ENCODE results near the gene SERPINA4. TPM values are rescaled to one million over a fixed set of nuclear protein-coding genes. Genes with fewer than 3 reads are reported as not detected.

The SERPINA4 gene
- total RNA-seq, 1 donor from 2014 or later = 186 TPM

- ATAC-seq (no peak), DNase-seq (ENCODE audit: low spot score) (no peak)
These were observed 19.0 kb upstream of the SERPINA4 start for GRCh38 chr14:94542111-94542810.

- DNase-seq (ENCODE audit: low spot score) = no peak
These were observed 18.3 kb upstream of the SERPINA4 start for GRCh38 chr14:94542811-94543440.

GRCh38 chr14:94543449-94544124, 17.7 kb upstream of the SERPINA4 start:
- DNase-seq (ENCODE audit: low spot score) = peak; percentile 38
- ATAC-seq = no peak

More at GRCh38 chr14:94542811-94543440, 18.3 kb upstream of the SERPINA4 start:
- ATAC-seq = no peak

- DNase-seq (ENCODE audit: low spot score) = no peak
- no peak for ATAC-seq
These were observed 16.5 kb upstream of the SERPINA4 start for GRCh38 chr14:94544726-94545125.

GRCh38 chr14:94545131-94545841, 16.0 kb upstream of the SERPINA4 start:
- DNase-seq (ENCODE audit: low spot score) (no peak), ATAC-seq (no peak)

- DNase-seq (ENCODE audit: low spot score) (no peak), ATAC-seq (no peak)
These were observed 14.0 kb upstream of the SERPINA4 start for GRCh38 chr14:94547151-94547680.

- DNase-seq (ENCODE audit: low spot score) (no peak), ATAC-seq (no peak)
These were observed 13.5 kb upstream of the SERPINA4 start for GRCh38 chr14:94547726-94548125.

GRCh38 chr14:94548131-94548998, 12.9 kb upstream of the SERPINA4 start:
- peak; percentile 82 for ATAC-seq

GRCh38 chr14:94548999-94549985, 11.9 kb upstream of the SERPINA4 start:
- peak; percentile 83 for ATAC-seq
- peak; percentile 71 for DNase-seq (ENCODE audit: low spot score)

More at GRCh38 chr14:94548131-94548998, 12.9 kb upstream of the SERPINA4 start:
- no peak for DNase-seq (ENCODE audit: low spot score)

GRCh38 chr14:94550041-94550440, 11.2 kb upstream of the SERPINA4 start:
- ATAC-seq = no peak
- DNase-seq (ENCODE audit: low spot score) = no peak

- no peak for ATAC-seq
- DNase-seq (ENCODE audit: low spot score) = peak; percentile 16
These were observed 5.3 kb upstream of the SERPINA4 start for GRCh38 chr14:94555991-94556390.

GRCh38 chr14:94557327-94557726, 3.9 kb upstream of the SERPINA4 start:
- DNase-seq (ENCODE audit: low spot score) (no peak), ATAC-seq (no peak)

- ATAC-seq (no peak), DNase-seq (ENCODE audit: low spot score) (peak; percentile 38)
These were observed 2.4 kb upstream of the SERPINA4 start for GRCh38 chr14:94558842-94559241.

- DNase-seq (ENCODE audit: low spot score) (peak; percentile 95), ATAC-seq (peak; percentile 75)
These were observed 1.5 kb upstream of the SERPINA4 start for GRCh38 chr14:94559638-94560290.

- DNase-seq (ENCODE audit: low spot score) (peak; percentile 72), ATAC-seq (peak; percentile 70)
These were observed 964 bp upstream of the SERPINA4 start for GRCh38 chr14:94560291-94560665.

GRCh38 chr14:94561656-94562010, 391 bp downstream of the SERPINA4 start:
- DNase-seq (ENCODE audit: low spot score) = peak; percentile 51
- peak; percentile 23 for ATAC-seq

- no peak for DNase-seq (ENCODE audit: low spot score)
- no peak for ATAC-seq
These were observed 780 bp downstream of the SERPINA4 start for GRCh38 chr14:94562022-94562421.

All from left lobe of liver (tissue), 2 donors.